Osteocyte (in vitro differentiated cells): ENCODE results near the gene JADE3. TPM values are rescaled to one million over a fixed set of nuclear protein-coding genes. Genes with fewer than 3 reads are reported as not detected.
A peak's percentile ranks its signal among the peaks of the same experiment; 100 is the strongest.

Experiments
- DNase-seq: peaks from one replicate; pipeline ENCODE4 v3.0.0; 2021; ENCODE audit warnings: mixed read lengths; ENCODE audit not compliant: unreplicated experiment; ENCODE audit errors: extremely low spot score
- H3K27ac Mint-ChIP-seq: one replicate; pipeline ENCODE4 v1.8.0; 2021; ENCODE audit warnings: mild to moderate bottlenecking, mixed read lengths; ENCODE audit not compliant: unreplicated experiment
- H3K27me3 Mint-ChIP-seq: one replicate; pipeline ENCODE4 v1.8.0; 2021; ENCODE audit warnings: mixed read lengths; ENCODE audit not compliant: unreplicated experiment
- H3K36me3 Mint-ChIP-seq: one replicate; pipeline ENCODE4 v1.8.0; 2021; ENCODE audit warnings: mixed read lengths; ENCODE audit not compliant: unreplicated experiment
- H3K4me1 Mint-ChIP-seq: one replicate; pipeline ENCODE4 v1.8.0; 2021; ENCODE audit warnings: mixed read lengths; ENCODE audit not compliant: unreplicated experiment
- H3K4me3 Mint-ChIP-seq: one replicate; pipeline ENCODE4 v1.8.0; 2021; ENCODE audit warnings: mild to moderate bottlenecking, moderate library complexity, mixed read lengths; ENCODE audit not compliant: unreplicated experiment
- H3K9me3 Mint-ChIP-seq: one replicate; pipeline ENCODE4 v1.8.0; 2021; ENCODE audit warnings: mixed read lengths; ENCODE audit not compliant: unreplicated experiment
- CTCF ChIP-seq: fragments of 200-600 bp; sonication (generic); IDR thresholded peaks from 2 replicates; pipeline ENCODE4 v1.5.0; 2021; ENCODE audit warnings: antibody characterized with exemption, mild to moderate bottlenecking, moderate library complexity
- total RNA-seq: library from RNA; stranded (reverse); gene quantifications from 2 replicates; pipeline ENCODE4 v1.2.1, GENCODE V29; 2021

The JADE3 gene
- total RNA-seq, 1 donor from 2014 or later = 11.2 TPM

- DNase-seq = no peak
- H3K36me3 Mint-ChIP-seq = no peaks in the 10 kb centered on the region
- H3K4me3 Mint-ChIP-seq = no peak overlapping the region
- peaks cover 4% of the 10 kb centered on the region for H3K9me3 Mint-ChIP-seq
- no peak overlapping the region for H3K27ac Mint-ChIP-seq
- no peaks in the 10 kb centered on the region for H3K27me3 Mint-ChIP-seq
- TF ChIP-seq CTCF = no peak
- peaks cover 7% of the 10 kb centered on the region for H3K4me1 Mint-ChIP-seq
Measured at GRCh38 chrX:46927718-46928117, 15.5 kb downstream of the JADE3 start.

- Mint-ChIP-seq H3K9me3 (peaks cover 12% of the 10 kb centered on the region), H3K4me3 (no peak overlapping the region), H3K4me1 (peaks cover 15% of the 10 kb centered on the region), H3K27ac (no peak overlapping the region), H3K27me3 (no peaks in the 10 kb centered on the region), H3K36me3 (no peaks in the 10 kb centered on the region)
- TF ChIP-seq CTCF = no peak
- no peak for DNase-seq
Measured at GRCh38 chrX:46929439-46930261, 17.4 kb downstream of the JADE3 start.

DNA sequence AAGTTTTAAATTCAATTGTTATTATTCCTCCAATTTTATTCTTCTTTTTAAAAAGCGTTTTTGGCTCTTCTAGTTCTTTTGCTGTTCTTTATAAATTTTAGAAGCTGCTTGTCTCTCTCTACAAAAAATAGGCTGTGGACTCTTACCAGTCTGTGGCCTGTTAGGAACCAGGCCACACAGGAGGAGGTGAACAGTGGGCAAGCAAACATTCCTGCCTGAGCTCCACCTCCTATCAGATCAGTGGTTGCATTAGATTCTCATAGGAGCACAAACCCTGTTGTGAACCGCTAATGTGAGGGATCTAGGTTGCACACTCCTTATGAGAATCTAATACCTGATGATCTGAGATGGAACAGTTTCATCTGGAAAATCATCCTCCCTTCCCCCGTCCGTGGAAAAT is 23.1 kb downstream of the JADE3 start:
- H3K27ac Mint-ChIP-seq = peak overlapping the region; percentile 62
- peaks cover 20% of the 10 kb centered on the region for H3K9me3 Mint-ChIP-seq
- H3K4me1 Mint-ChIP-seq = peaks cover 12% of the 10 kb centered on the region
- DNase-seq = no peak
- no peak overlapping the region for H3K4me3 Mint-ChIP-seq
- no peaks in the 10 kb centered on the region for H3K27me3 Mint-ChIP-seq
- TF ChIP-seq CTCF = no peak
- no peaks in the 10 kb centered on the region for H3K36me3 Mint-ChIP-seq

- H3K4me1 Mint-ChIP-seq = peaks cover 12% of the 10 kb centered on the region
Measured at GRCh38 chrX:46938589-46938988, 26.4 kb downstream of the JADE3 start.

More at GRCh38 chrX:46938589-46938988, 26.4 kb downstream of the JADE3 start:
- TF ChIP-seq CTCF = no peak
- no peak for DNase-seq
- Mint-ChIP-seq H3K36me3 (no peaks in the 10 kb centered on the region), H3K27me3 (no peaks in the 10 kb centered on the region), H3K27ac (no peak overlapping the region), H3K4me3 (no peak overlapping the region), H3K9me3 (peaks cover 30% of the 10 kb centered on the region)
